SK-N-MC (cell line): ENCODE results near the gene ZNF30.

Experiments used
- DNase-seq: peaks from one replicate; pipeline ENCODE4 v3.0.0-alpha.2; 2011; ENCODE audit warnings: low read depth, low spot score
- H3K27ac ChIP-seq: fragments of 200-600 bp; sonication (generic); 2 replicates; pipeline ENCODE4 v1.5.1; 2016; ENCODE audit warnings: mixed run types
- H3K36me3 ChIP-seq: fragments of 200-600 bp; sonication (generic); 2 replicates; pipeline ENCODE4 v1.6.1; 2017; ENCODE audit warnings: antibody characterized with exemption, low read length, mixed read lengths; ENCODE audit not compliant: insufficient read depth
- H3K4me3 ChIP-seq: fragments of 200-600 bp; sonication (generic); 2 replicates; pipeline ENCODE4 v1.5.1; 2016
- H3K9ac ChIP-seq: fragments of 200-600 bp; sonication (generic); 2 replicates; pipeline ENCODE4 v1.8.0; 2017; ENCODE audit warnings: mixed run types, mixed read lengths; ENCODE audit not compliant: insufficient read length
- H3K9me3 ChIP-seq: fragments of 200-600 bp; sonication (generic); 2 replicates; pipeline ENCODE4 v1.6.1; 2017; ENCODE audit warnings: low read depth, mild to moderate bottlenecking, antibody characterized with exemption, low read length, moderate library complexity, mixed read lengths
- EZH2 ChIP-seq: fragments of 200-600 bp; sonication (generic); IDR thresholded peaks from one replicate; pipeline ENCODE4 v1.6.1; 2017; ENCODE audit warnings: antibody characterized with exemption
- FOXP2 ChIP-seq: optimal IDR thresholded peaks from 2 replicates; pipeline ENCODE3; 2011; ENCODE audit warnings: mild to moderate bottlenecking, moderate library complexity; ENCODE audit not compliant: insufficient read depth; ENCODE audit errors: extremely low read length, control extremely low read depth
- POLR2AphosphoS5 ChIP-seq: IDR thresholded peaks from 2 replicates; pipeline ENCODE4 v1.6.1; 2012; ENCODE audit warnings: mild to moderate bottlenecking, low read depth, low read length, borderline replicate concordance

The ZNF30 gene

DNA sequence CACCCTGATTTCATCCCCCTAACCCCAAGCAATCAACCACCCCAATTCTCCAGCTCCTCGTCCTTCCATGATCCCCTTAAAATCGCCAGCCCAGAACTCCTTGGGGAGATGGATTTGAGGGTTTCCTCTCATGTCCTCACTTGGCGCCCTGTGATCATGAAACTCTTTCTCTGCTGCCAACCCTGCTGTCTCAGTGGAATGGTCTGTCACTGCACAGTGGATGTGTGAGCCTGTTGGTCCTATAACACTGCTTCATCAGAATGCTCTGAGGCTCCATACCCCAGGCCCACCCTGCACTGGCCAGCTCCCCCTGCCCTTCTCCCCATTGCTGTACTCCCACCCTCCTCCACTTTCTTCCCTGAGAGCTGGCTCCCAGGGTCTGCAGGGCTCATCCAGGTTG is 49.9 kb downstream of the ZNF30 start:
- Histone ChIP-seq H3K36me3 (no peaks in the 10 kb centered on the region), H3K4me3 (no peak overlapping the region), H3K9me3 (no peaks in the 10 kb centered on the region), H3K9ac (no peak overlapping the region), H3K27ac (no peak overlapping the region)
- TF ChIP-seq POLR2AphosphoS5, result no peak
- no peak for TF ChIP-seq FOXP2
- TF ChIP-seq EZH2, result no peak
- DNase-seq, result no peak

DNA sequence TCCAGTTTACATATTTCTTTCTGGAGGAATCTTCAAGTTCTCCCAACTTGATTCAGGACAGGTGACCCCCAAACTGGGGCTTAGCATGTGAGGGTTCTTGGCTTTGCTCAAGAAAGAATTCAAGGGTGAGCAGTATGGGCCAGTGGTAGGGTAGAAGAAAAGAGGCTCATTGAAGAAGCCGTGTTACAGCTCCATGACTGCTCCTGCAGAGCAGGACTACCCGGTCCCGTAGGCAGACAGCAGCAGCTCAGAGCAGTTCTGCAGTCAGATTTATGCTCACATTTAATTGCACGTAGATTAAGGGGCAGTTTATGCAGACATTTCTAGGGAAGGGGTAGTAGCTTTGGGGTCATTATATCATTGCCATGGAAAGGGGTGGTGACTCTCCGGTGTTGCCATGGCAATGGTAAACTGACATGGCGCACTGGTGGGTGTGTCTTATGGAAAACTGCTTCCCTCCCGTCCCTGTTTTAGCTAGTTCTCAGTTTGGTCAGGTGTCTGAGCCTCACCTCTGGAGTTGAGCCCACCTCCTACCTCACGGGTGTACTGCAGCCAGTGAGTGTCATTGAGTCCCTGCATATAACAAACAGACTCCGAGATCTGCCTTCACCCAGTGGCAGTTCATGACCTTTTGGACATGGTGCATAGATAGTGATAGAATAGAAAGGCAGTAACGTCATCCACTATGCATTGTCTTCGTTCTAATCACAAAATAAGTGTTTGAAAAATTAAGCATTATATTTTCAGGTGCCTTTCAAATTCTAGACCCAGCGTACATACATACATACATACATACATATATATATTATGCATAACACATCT is 53.3 kb downstream of the ZNF30 start:
- no peak for TF ChIP-seq FOXP2
- TF ChIP-seq POLR2AphosphoS5, result no peak
- DNase-seq, result no peak
- Histone ChIP-seq H3K27ac (no peak overlapping the region), H3K9me3 (no peaks in the 10 kb centered on the region), H3K9ac (no peak overlapping the region), H3K36me3 (no peaks in the 10 kb centered on the region), H3K4me3 (no peak overlapping the region)

GRCh38 chr19:34982275-34982674 is 55.6 kb downstream of the ZNF30 start:
- no peak for DNase-seq
- TF ChIP-seq POLR2AphosphoS5 (no peak), EZH2 (no peak)
- no peak overlapping the region for H3K4me3 ChIP-seq
- H3K9me3 ChIP-seq, result no peaks in the 10 kb centered on the region
- H3K9ac ChIP-seq, result no peak overlapping the region
- H3K36me3 ChIP-seq, result no peaks in the 10 kb centered on the region
- no peak overlapping the region for H3K27ac ChIP-seq

DNA sequence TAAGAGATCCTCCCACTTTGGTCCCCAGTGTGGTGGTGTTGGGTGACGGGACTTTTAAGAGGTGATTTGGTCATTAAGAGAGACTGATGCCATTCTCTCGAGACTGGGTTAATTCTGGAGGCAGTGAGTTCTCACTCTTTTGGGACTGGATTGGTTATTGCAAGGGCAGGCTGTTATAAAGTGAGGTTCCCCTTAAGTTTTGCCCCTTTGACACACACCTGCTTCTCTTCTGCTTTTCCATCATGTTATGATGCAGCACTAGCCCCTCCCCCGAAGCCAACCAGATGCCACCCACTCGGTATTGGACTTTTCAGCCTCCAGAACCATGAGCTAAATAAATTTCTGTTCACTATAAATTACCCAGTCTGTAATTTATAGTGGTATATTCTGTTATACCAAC is 57.1 kb downstream of the ZNF30 start:
- no peak for DNase-seq
- Histone ChIP-seq H3K4me3 (no peak overlapping the region), H3K27ac (no peak overlapping the region), H3K9ac (no peak overlapping the region), H3K9me3 (no peaks in the 10 kb centered on the region), H3K36me3 (no peaks in the 10 kb centered on the region)
- TF ChIP-seq POLR2AphosphoS5, result no peak
- TF ChIP-seq FOXP2, result no peak
- TF ChIP-seq EZH2, result no peak

GRCh38 chr19:34984287-34984686 is 57.6 kb downstream of the ZNF30 start:
- H3K36me3 ChIP-seq, result no peaks in the 10 kb centered on the region
- no peak for DNase-seq
- H3K9me3 ChIP-seq, result no peaks in the 10 kb centered on the region
- no peak overlapping the region for H3K9ac ChIP-seq
- TF ChIP-seq POLR2AphosphoS5, result no peak
- no peak for TF ChIP-seq EZH2
- no peak for TF ChIP-seq FOXP2
- H3K27ac ChIP-seq, result no peak overlapping the region
- no peak overlapping the region for H3K4me3 ChIP-seq

GRCh38 chr19:34985249-34986022 is 58.7 kb downstream of the ZNF30 start:
- TF ChIP-seq EZH2 (no peak), FOXP2 (no peak), POLR2AphosphoS5 (no peak)
- Histone ChIP-seq H3K9ac (no peak overlapping the region), H3K36me3 (no peaks in the 10 kb centered on the region), H3K4me3 (no peak overlapping the region), H3K9me3 (no peaks in the 10 kb centered on the region), H3K27ac (no peak overlapping the region)
- DNase-seq, result no peak

- no peak overlapping the region for H3K27ac ChIP-seq
- no peak overlapping the region for H3K4me3 ChIP-seq
- no peak for DNase-seq
- TF ChIP-seq FOXP2 (no peak), POLR2AphosphoS5 (no peak), EZH2 (no peak)
- H3K9me3 ChIP-seq, result no peaks in the 10 kb centered on the region
- H3K36me3 ChIP-seq, result no peaks in the 10 kb centered on the region
- no peak overlapping the region for H3K9ac ChIP-seq
Observed at GRCh38 chr19:34988119-34988518, 61.4 kb downstream of the ZNF30 start.

GRCh38 chr19:34989298-34989697 is 62.6 kb downstream of the ZNF30 start:
- DNase-seq, result no peak
- Histone ChIP-seq H3K9me3 (no peaks in the 10 kb centered on the region), H3K4me3 (no peak overlapping the region), H3K9ac (no peak overlapping the region), H3K27ac (no peak overlapping the region), H3K36me3 (no peaks in the 10 kb centered on the region)
- TF ChIP-seq EZH2 (no peak), FOXP2 (no peak), POLR2AphosphoS5 (no peak)

- Histone ChIP-seq H3K9ac (no peak overlapping the region), H3K9me3 (no peaks in the 10 kb centered on the region), H3K4me3 (no peak overlapping the region), H3K27ac (no peak overlapping the region), H3K36me3 (no peaks in the 10 kb centered on the region)
- TF ChIP-seq POLR2AphosphoS5 (no peak), FOXP2 (no peak), EZH2 (no peak)
- DNase-seq, result no peak
Observed at GRCh38 chr19:34990578-34991192, 64.0 kb downstream of the ZNF30 start.
